Measurements from ENCODE around the gene CASR. TPM values are rescaled to one million over a fixed set of nuclear protein-coding genes. Genes with fewer than 3 reads are reported as not detected.

Gene CASR
- polyA plus RNA-seq, 4 donors, result 18.7 to 29.2 (median 26.0) TPM

DNA sequence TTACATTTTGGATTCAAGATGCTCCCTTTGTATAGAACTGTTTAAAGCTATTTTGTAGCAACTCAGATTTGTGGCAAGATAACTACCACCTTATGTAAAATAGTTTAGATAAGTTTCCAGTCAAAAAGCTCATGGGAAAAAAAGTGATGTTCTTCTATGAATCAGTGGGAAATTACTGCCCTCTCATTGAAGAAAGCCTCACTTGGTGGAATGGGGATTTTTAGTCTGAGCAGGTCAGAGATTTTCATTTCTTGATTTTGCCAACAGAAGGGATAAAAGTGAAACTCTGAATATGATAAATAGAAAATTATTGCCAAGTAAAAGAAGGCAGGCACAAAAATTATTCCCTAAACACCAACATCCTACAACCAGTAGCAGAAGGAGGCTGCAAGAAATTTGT is 115.7 kb downstream of the CASR start:
- no peak for DNase-seq (ENCODE audit: low read depth in 4 of 4, low spot score in 2 of 4)

DNA sequence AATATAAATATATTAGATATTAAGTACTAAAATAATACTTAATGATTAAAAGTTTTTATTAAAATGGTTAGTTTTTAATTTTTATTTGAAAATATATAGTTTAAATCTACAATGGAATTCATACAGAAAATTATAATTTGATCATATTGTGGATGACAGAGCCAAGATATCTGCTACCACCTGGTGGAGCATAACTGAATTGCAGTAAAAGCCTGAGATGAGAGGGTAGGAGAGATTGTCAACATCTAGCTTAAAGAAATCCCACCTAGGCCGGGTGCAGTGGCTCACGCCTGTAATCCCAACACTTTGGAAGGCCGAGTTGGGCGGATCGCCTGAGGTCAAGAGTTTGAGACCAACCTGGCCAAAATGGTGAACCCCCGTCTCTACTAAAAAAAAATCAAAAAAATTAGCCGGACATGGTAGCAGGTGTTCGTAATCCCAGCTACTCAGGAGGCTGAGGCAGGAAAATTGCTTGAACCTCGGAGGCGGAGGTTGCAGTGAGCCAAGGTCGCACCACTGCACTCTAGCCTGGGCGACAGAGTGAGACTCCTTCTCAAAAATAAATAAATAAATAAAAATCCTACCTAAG is 116.5 kb downstream of the CASR start:
- DNase-seq (ENCODE audit: low read depth in 4 of 4, low spot score in 2 of 4), result no peak

DNA sequence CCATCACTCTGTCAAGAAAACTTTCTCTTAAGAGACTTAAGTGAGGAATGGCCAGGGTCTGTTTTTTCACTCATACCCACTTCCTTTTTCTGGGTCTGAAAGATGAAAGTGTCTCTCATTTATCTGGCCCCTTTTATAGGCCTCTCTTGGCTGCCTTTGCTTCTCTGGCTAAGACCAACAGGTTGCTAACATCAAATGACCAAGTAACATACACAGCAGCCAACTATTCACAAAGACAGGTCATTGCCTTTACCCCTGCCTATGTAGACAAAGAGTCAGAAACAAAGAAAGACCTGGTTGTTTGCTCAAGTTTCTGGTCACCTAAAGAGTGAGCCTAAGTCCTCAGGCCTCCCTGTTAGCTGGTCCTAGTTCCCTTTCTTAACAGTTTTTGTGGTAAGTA is 117.6 kb downstream of the CASR start:
- DNase-seq (ENCODE audit: low read depth in 4 of 4, low spot score in 2 of 4), result no peak

DNA sequence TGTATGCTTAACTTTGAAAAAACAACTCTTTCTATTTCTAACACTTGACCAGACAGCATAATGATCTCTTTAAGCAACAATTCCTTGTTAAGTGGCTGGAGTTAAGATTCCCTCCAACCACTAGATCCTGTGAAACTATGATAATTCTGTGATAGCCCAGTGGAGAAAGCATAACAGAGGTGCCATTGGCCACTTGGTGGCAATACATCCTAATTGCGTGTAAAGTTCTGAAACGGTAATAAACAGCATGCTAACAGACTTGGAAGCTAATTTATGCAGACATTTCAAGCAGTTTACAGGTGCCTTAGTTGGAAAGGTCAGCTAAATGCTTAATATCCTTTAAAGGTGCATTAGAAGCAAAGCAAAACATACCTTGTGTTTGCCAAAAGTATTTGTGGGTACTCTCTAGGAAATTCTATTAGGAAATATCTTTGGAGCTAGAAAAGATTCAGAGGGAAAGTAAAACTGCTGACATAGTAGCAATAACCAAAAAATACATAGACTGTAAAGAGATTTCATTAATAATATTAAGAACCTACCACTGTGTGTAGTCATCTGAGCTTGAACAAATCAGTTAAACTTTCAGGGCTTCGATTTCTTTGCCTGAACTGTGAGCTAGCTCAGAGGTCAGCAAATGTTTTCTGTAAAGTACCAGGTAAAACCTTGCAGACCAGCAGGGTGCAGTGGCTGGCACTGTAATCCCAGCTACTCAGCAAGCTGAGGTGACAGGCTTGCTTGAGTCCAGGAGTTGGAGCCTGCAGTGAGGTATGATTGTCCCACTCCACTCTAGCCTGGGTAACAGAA is 122.6 kb downstream of the CASR start:
- DNase-seq (ENCODE audit: low read depth in 4 of 4, low spot score in 2 of 4), result no peak

DNA sequence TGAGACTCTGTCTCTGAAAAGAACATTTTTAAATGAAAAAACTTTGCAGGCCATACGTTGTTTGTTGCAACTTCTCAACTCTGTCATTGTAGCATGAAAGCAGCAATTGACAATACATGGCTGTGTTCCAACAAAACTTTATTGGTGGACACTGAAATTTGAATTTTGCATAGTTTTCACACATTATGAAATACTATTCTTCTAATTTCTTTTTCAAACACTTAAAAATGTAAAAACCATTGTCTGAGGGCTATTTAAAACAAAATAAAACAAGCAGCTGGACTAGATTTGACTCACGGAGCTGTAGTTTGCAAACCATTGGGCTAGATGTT is 123.1 kb downstream of the CASR start:
- no peak for DNase-seq (ENCODE audit: low read depth in 4 of 4, low spot score in 2 of 4)

DNA sequence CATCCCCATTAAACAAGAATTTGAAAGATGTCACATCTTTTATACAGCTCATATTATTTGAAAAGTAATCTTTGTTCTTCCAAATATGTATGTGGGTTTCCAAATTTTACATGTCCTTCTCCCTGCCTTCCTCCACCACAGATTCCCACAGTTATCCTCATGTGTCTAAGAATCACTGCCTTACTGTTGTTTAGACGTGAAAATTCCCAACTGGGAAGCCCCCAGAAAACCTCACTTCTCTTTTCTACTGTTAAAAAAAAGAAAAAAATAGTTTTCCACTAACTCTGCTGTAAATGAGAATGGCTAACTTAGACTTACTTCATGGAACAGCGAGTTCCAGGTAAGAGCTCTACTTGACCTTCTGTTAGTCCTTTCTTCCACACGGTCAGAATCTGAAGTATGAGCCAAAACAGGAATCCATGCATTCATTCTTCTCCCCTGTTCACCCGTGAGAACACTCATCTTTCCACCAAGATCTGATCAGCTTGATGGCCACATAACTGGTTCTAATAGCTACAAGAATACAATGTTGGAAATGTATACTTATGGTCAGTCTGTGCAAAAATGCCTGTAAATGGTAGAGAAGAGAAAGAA is 123.7 kb downstream of the CASR start:
- no peak for DNase-seq (ENCODE audit: low read depth in 4 of 4, low spot score in 2 of 4)

DNA sequence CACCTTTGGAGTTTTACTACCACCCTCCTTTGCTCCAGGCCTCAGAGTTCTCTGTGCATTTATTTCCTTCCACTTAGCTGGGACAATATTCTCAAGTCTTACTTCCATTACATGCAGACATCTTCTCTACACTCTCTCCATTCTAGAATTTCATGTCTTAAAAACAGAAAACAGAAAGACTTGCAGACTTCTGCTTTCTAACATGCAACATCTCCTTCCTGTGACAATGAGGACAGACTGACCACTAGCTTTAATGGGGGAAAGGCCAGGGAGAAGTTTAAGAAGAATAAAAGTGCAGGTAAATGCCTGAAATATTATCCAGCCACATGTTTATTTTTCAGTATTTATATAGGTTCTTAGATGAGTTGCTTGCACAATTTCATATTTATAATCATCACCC is 124.5 kb downstream of the CASR start:
- DNase-seq (ENCODE audit: low read depth in 4 of 4, low spot score in 2 of 4), result no peak

DNA sequence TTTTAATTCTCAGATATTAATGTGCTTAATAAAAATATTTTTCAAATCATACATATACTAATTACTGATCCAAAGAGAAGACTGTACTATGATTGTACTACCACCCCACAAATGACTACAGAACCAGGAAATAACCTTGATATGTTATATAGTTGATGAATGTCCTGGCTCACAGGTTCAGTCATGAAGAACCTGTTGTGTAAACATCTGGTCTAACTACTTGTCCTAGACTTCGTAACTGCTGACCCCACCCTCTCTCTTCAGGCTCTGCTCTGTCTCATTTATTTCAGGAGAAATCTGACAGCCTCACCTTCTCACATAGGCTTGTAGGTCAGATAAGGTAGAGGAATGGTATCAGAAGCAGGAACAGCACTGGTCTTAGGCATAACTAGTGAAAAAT is 126.9 kb downstream of the CASR start:
- no peak for DNase-seq (ENCODE audit: low read depth in 4 of 4, low spot score in 2 of 4)

DNA sequence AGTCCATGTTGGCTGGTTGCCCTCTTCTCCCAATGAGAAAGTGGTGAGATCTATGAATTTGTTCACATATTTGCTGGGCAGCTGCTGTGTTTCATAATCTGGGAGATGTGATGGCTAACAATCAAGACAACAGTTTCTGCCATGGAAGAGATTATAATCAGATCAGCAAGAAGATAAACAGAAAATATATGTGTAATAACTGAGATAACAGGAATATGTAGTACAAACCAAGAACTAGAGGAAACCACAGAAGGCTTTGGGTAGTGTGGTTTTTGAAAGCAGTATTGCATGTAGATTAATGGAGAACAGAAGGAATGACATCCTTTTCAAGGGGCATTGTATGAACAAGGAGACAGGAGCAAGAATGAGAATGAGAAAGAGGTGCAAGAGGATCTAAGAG is 129.4 kb downstream of the CASR start:
- no peak for DNase-seq (ENCODE audit: low read depth in 4 of 4, low spot score in 2 of 4)

DNA sequence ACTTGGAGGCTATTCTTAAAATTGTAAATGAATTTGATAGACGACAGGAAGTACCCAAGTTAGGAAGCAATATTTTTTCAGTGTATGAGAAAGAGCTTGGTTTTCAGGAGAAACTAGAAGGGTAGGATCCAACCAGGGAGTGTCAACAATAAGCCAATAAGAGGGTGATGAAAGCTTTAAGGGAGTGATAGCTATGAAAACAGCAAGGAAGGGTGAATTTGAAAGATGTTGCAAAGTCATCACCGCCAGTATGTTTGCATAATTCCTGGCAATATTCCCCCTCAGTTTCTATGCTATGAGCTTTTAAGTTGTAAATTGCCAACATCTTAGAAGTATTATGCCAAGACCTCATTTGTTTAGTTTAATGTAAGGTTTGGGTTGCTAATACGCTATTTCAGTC is 129.8 kb downstream of the CASR start:
- DNase-seq (ENCODE audit: low read depth in 4 of 4, low spot score in 2 of 4), result no peak

DNA sequence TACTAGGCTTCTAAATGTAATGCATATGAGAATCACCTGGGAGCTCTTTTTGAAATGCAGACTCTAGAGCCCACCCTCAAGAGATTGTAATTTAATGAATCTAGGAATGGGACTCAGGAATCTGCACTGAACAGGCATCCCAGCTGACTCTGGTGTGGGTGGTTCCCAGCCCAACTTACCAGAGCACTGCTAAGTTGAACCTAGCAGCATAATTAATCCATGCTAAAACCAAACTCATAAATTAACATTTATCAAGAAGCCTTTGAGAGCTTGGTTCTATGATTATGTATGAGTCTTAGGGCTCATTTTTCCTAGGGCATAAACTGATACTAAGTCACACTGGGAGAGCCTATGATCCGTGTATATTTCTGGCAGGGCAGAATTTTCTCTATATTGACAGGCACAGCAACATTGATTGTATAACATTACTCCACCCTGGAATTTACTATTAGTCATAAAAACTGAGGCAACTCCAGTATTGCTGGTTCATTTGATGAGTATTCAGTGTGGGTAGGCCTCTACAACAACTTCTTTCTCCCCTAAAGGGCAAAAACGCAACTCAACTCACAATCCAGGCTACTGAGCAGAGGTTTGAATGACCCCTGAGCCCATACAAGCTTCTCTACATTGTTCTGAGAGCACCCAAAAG is 130.9 kb downstream of the CASR start:
- DNase-seq (ENCODE audit: low read depth in 4 of 4, low spot score in 2 of 4), result no peak

DNA sequence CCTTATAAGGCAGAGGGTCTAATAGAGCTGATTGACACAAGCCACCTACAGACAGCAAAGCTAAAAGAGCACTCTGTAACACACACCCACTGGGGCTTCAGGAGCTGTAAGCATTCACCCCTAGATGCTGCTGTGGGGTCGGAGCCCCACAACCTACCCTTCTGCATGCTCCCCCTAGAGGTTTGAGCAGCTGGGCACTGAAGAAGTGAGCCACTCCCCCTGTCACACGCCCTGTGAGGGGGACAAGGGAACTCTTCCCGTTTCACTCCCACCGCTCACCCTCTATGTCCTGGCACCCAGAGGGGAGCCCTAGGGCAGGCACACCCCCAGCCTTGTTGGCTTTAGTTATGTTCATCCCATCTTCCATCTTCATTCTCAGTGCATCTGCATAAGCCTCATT is 132.2 kb downstream of the CASR start:
- DNase-seq (ENCODE audit: low read depth in 4 of 4, low spot score in 2 of 4), result no peak

DNA sequence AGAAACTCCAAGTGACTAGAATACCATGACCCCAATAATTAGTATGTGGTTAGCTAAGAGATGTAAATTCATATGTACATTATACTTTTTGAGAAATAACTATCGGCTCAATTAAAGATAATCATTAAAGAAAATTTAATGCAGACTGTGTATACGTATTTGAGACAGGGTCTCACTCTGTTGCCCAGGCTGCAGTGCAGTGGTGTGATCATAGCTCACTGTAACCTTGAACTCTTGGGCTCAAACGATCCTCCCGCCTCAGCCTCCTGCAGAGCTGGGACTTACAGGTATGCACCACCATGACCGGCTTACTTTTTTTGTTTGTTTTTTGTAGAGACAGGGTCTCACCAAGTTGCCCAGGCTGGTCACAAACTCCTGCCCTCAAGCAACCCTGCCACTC is 132.9 kb downstream of the CASR start:
- DNase-seq (ENCODE audit: low read depth in 4 of 4, low spot score in 2 of 4), result no peak

DNA sequence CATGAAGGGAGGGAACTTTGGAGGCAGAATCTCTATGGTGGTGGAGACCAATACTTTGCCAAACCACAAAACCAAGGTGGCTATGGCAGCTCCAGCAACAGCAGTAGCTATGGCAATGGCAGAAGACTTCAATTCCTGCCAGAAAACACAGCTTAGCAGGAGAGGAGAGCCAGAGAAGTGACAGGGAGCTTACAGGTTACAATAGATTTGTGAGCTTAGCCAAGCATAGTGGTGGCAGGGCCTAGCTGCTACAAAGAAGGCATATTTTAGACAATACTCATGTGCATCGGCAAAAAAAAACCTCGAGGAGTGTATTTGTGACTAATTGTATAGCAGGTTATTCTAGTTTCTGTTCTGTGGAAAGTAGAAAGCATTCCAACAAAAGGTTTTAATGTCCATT is 135.2 kb downstream of the CASR start:
- no peak for DNase-seq (ENCODE audit: low read depth in 4 of 4, low spot score in 2 of 4)

DNA sequence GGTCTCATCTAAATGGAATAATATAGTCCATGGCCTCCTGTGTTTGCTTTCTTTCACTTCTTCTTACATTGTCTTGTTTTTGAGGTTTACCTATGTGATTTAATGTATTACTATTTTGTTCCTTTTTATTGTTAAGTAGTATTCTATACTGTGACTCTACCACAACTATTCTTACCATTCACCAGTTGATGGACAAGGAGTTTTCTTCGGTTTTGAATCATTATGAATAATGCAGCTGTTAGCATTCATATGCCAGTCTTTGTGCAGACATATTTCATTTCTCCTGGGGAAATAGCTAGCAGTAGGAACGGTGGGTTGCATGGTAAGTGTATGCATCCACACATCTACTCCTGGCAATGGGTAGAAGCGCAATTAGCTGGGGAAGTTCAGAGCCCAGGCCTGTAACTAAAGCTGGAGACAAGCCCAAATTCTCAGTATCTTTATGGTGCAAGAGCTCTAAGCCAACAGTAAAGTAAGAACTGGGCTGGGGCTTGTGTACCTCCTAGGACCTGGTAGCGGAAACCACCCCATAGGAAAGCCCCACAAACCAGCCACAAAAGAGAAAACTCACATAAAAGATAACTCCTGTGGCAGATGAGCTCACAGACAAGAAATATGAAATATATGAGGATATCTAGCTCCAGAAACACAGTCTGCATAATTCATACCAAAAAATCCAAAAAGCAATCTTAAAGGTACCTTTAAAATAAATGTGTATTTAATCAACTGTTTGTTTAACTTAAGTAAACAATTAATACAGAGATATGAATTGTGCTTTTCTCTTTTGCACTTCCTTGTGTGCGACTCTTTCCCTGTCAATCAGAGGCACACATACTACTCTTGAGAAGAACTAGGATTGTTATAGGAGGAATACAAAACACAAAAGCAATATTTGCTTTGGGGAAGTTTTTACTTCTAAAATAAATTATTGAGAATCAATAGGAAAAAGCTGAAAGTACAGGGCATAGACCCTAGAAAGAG is 138.9 kb downstream of the CASR start:
- DNase-seq (ENCODE audit: low read depth in 4 of 4, low spot score in 2 of 4), result no peak

DNA sequence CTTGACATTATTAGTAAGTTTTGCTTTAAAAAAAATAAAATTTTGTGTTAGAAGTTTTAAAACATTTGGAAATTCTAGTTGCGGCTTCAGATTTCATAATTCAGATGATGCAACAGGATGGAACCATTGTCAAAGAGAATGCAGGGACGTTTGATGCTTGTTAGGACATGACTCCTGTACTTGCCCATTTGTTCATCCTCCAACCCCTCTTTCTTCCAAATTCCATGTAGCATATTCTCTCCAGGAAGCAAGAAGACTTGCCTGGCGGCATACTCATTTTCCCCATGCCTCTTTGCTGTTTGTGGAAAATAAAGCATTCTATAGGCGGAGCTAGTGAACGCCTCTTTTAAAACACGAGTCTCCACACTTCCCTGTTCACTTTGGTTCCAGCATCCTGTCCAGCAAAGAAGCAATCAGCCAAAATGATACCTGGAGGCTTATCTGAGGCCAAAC is 141.4 kb downstream of the CASR start, which contains the start of gene CSTA:
TSS of gene CSTA (plus strand) at position 378 of the 453 bp plus-strand sequence. CDS start at position 423, 45 bp downstream.
- DNase-seq (ENCODE audit: low read depth in 4 of 4, low spot score in 2 of 4), result no peak

DNA sequence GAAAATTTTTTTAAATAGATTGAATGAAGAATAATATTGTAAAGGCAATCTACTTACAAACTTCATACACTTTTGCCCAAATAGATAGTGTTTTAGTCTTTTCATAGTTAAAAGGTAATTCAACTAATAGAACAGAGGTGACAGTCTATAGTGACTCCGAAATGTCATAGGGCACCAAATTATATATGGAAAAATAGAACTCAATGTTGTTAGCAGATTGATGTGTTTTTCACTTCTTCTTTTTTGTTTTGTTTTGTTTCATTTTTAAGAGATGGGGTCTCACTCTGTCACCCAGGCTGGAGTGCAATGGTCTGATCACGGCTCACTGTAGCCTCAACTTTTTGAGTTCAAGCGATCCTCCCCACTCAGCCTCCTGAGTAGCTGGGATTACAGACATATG is 142.3 kb downstream of the CASR start:
- no peak for DNase-seq (ENCODE audit: low read depth in 4 of 4, low spot score in 2 of 4)

DNA sequence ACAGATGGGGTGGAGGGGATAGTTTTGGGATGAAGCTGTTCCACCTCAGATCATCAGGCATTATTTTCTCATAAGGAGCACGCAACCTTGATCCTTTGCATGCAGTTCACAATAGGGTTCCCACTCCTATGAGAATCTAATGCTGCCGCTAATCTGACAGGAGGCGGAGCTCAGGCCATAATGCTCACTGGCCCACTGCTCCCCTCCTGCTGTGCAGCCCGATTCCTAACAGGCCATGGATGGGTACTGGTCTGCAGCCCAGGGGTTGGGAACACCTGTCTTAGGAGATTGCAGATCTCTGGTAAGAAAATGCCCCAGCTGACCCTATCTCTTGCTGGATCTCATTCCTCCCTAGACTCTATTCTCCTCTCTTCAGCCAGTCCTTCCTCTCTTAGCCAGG is 148.4 kb downstream of the CASR start:
- no peak for DNase-seq (ENCODE audit: low read depth in 4 of 4, low spot score in 2 of 4)

DNA sequence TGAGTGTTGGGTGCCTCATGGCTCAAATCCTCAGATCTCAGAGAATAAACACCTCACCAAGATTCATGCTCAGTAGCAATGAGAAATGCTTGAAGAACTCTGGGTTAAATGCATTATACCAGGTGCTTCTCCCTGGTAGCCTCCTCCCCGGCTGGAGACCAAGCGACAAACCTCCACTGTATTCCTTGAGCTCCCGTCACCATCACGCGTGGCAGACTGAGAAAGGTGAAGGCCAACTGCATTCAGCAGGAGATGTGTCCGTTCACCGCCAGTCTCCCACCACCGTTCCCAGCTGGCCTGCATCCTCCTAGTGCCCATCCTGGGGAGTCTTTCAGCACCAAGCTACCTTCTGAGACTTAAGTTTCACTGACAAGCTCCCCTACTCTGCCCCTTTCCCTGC is 149.1 kb downstream of the CASR start:
- DNase-seq (ENCODE audit: low read depth in 4 of 4, low spot score in 2 of 4), result no peak
